A204.1 (cell line): ENCODE measurements around the gene PPP6R2.
"Not testable (repeated sequence)": the region's sequence is repeated elsewhere in the genome, so short reads cannot be mapped to it uniquely, and the experiment has no call there.

Experiments used
- FAIRE-seq: peaks from 2 replicates; lab custom pipeline; 2012; peaks lifted over from hg19 to GRCh38; lab: Jason Lieb, UNC

The PPP6R2 gene

GRCh38 chr22:50317674-50318073 lies 25.5 kb upstream of the PPP6R2 start:
- no peak for FAIRE-seq

GRCh38 chr22:50318356-50318697 lies 24.8 kb upstream of the PPP6R2 start:
- no peak for FAIRE-seq

DNA sequence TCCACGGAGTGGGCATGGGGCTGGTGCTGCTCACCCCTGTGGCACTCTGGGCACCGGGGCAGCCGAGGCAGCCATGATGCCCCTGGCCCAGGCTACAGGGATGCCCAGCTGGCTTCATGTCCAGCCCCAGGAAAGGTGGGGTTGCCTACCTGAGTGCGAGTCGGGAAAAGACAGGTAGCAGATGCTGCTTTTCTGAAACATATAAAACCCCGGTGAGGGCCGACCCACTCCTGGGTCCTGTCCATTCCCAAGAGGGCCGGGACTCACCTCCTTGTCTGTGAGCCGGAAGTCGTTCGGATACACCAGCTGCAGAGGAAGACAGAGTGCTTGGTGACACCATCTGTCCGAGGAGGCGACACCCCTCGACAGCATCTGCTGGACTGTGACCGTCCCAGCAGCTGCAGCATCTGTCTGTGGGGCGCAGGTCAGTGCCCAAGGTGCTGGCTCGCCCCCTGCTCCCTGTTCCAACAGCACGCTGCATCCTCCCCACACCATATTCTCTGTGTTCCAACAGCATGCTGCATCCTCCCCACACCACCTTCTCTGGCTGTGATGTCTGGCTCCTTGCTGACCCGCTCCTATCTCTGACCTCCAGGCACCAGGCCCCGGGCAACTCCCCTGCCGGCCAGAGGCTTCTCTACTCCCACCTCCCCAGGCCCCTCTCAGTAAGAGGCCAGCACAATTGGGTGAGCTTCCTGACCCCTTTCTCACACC lies 24.3 kb upstream of the PPP6R2 start:
- no peak for FAIRE-seq

- no peak for FAIRE-seq
Measured at GRCh38 chr22:50319503-50319951, 23.6 kb upstream of the PPP6R2 start.

GRCh38 chr22:50320116-50320515 lies 23.0 kb upstream of the PPP6R2 start:
- no peak for FAIRE-seq

- FAIRE-seq = no peak
Measured at GRCh38 chr22:50320671-50321325, 22.3 kb upstream of the PPP6R2 start.

GRCh38 chr22:50322382-50323104 lies 20.6 kb upstream of the PPP6R2 start:
- not testable (repeated sequence) for FAIRE-seq

DNA sequence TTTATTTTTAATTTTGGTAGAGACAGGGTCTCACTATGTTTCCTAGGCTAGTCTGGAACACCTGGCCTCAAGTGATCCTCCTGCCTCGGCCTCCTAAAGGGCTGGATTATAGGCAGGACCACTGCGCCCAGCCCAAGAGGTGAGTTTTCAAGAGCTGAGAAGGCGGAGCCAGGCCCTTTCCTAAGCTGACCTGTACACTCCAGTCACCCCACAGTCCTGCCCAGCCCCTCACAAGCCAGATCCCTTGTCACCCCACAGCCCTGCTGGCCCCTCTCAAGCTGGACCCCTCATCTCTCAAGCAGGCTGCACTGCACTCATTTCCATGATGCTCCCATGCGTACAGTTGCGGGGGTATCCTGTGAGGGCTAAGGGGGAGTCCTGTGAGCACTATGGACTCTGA lies 19.2 kb upstream of the PPP6R2 start:
- no peak for FAIRE-seq

- no peak for FAIRE-seq
Measured at GRCh38 chr22:50325444-50326224, 17.5 kb upstream of the PPP6R2 start.

DNA sequence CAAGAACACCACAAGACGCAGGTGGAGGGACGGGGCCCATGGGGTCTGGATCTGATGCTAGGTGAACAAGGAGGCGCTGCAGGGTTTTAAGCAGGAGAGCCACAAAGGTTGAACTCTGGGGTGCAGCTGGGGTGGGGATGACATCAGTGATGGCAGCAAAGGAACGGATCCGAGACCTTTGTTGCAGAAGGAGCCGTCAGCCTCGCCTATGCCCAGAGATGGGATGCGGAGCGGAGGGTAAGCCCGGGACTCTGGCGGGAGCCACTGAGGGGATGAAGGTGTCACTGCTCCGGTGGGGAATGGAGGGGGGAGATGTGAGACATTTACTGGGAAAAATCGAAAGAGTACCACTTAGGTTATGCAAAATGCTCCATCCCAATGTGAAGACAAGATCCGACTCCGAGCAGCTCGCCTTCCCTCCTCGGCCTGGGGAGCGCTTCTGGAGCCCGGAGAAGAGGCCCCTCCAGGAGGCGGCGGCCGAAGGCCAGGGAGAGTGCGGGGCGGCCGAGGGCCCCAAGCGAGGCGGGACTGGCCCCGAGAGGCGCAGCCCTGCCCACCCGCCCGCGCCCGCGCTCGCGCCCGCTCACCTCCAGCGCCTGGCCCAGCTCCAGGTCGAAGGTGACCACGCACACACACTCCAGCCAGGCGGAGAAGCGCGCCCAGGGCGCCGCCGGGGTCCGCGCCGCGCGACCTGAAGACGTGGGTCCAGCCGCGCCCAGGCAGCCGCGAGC lies 16.7 kb upstream of the PPP6R2 start:
- FAIRE-seq = no peak

GRCh38 chr22:50326956-50327710 lies 16.0 kb upstream of the PPP6R2 start, which contains the start of gene DENND6B:
Gene DENND6B, minus strand, starts transcription at chr22:50327012. Its CDS starts 24 bp downstream, at chr22:50326988.
- FAIRE-seq = no peak

DNA sequence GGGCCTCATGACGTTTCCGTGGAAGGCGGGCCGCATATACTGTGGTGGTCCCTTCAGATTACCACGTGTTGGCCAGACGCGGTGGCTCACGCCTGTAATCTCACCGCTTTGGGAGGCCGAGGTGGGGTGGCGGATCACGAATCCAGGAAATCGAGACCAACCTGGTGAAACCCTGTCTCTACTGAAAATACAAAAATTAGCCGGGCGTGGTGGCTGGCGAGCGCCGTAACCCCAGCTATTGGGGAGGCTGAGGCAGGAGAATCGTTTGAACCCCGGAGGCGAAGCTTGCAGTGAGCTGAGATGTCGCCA lies 15.5 kb upstream of the PPP6R2 start:
- FAIRE-seq = no peak

- no peak for FAIRE-seq
Measured at GRCh38 chr22:50329236-50329635, 13.9 kb upstream of the PPP6R2 start.

DNA sequence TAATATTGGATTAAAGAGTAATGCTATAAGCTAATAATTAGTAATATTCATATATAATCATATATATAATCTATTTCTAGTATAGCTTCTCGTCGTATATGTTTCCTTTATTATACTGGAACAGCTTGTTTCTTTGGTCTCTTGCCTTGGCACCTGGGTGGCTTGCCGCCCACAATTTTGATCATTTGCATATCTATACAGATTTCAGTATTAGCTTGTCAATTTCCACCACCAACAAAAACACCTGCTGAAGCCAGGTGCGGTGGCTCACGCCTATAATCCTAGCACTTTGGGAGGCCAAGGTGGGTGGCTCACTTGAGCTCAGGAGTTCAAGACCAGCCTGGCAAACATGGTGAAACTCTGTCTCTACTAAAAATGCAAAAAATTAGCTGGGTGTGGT lies 8.7 kb upstream of the PPP6R2 start:
- not testable (repeated sequence) for FAIRE-seq

- FAIRE-seq = no peak
Measured at GRCh38 chr22:50337262-50338041, 5.7 kb upstream of the PPP6R2 start.

DNA sequence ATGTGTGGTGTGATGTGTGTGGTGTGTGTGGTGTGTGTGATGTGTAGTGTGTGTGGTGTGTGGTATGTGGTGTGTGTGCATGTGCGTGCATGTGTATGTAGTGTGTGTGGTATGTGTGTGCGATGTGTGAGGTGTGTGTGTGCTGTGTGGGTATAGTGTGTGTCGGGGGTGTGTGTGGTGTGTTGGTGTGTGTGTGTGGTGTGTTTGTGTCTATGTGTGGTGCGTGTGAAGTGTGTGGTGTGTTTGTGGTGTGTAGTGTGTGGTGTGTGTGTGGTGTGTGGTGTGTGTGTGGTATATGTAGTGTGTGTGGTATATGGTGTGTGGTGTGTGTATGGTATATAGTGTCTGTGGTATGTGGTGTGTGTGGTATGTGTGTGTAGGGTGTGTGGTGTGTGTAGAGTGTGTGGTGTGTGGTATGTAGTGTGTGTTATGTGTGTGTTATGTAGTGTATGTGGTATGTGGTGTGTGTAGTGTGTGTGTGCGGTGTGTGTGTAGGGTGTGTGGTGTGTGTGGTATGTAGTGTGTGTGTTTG lies 5.0 kb upstream of the PPP6R2 start:
- no peak for FAIRE-seq

DNA sequence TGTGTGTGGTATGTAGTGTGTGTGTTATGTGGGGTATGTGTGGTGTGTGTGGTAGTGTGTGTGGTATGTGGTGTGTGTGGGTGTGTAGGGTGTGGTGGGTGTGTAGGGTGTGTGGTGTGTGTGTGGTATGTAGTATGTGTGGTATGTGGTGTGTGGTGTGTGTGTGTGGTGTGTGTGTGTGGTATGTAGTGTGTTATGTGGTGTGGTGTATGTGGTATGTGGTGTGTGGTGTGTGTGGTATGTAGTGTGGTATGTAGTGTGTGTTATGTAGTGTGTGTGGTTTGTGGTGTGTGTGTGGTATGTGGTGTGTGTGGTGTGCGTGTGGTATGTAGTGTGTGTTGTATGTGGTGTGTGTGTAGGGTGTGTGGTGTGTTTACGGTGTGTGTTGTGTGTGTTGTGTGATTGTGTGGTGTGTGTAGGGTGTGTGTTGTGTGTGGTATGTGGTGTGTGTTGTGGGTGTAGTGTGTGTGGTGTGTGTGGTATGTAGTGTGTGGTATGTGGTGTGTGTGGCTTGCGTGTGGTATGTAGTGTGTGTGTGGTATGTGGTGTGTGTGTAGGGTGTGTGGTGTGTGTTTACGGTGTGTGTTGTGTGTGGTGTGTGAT lies 4.2 kb upstream of the PPP6R2 start:
- FAIRE-seq = no peak

DNA sequence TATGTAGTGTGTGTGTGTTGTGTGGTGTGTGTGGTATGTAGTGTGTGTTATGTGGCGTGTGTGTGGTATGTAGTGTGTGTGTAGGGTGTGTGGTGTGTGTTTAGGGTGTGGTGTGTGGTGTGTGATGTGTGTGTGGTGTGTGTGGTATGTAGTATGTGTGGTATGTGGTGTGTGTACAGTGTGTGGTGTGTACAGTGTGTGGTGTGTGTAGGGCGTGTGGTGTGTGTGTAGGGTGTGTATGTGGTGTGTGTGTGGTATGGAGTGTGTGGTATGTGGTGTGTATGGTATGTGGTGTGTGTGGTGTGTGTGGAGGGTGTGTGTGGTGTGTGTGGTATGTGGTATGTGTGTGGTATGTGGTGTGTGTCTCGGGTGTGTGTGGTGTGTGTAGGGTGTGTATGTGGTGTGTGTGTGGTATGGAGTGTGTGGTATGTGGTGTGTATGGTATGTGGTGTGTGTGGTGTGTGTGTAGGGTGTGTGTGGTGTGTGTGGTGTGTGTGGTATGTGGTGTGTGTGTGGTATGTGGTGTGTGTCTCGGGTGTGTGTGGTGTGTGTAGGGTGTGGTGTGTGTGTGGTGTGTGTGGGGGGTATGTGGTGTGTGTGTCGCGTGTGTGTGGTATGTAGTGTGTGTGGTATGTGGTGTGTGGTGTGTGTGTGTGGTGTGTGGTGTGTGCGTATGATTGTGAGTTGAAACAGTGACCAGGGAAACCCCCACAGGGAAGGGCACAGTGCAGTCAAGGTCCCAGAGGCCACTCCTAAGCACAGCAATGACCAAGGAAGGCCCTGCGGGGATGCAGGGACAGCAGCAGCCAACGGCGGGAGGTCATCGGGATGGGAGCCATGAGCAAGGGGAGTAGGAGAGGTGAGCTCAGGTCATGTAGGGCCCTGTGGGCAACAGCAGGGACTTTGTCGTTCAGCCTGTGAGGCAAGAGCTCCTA lies 2.9 kb upstream of the PPP6R2 start:
- FAIRE-seq = no peak
